ENCODE data around the gene VNN1.

DNA sequence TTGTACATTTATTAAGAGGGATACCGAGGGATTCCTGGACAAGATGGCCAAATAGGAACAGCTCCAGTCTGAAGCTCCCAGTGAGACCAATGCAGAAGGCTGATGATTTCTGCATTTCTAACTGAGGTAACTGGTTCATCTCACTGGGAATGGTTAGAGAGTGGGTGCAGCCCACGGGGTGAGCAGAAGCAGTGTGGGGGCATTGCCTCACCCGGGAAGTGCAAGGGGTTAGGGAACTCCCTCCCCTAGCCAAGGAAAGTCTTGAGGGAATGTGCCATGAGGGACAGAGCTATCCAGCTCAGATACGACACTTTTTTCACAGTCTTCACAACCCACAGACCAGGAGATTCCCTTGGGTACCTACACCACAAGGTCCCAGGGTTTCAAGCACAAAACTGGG lies 79.1 kb downstream of the VNN1 start:
- TF ChIP-seq, protein P1, sequence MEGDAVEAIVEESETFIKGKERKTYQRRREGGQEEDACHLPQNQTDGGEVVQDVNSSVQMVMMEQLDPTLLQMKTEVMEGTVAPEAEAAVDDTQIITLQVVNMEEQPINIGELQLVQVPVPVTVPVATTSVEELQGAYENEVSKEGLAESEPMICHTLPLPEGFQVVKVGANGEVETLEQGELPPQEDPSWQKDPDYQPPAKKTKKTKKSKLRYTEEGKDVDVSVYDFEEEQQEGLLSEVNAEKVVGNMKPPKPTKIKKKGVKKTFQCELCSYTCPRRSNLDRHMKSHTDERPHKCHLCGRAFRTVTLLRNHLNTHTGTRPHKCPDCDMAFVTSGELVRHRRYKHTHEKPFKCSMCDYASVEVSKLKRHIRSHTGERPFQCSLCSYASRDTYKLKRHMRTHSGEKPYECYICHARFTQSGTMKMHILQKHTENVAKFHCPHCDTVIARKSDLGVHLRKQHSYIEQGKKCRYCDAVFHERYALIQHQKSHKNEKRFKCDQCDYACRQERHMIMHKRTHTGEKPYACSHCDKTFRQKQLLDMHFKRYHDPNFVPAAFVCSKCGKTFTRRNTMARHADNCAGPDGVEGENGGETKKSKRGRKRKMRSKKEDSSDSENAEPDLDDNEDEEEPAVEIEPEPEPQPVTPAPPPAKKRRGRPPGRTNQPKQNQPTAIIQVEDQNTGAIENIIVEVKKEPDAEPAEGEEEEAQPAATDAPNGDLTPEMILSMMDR (IDR thresholded peaks at IDR 0.05): no peak
- TF ChIP-seq POLR2A (IDR thresholded peaks at IDR 0.05): no peak

Measured in testis (tissue), 2 donors.